SK-N-MC (cell line): ENCODE data around the gene PSMB10.

Source experiments
- DNase-seq: peaks from one replicate; pipeline ENCODE4 v3.0.0-alpha.2; 2011; ENCODE audit warnings: low read depth, low spot score
- H3K27ac ChIP-seq: fragments of 200-600 bp; sonication (generic); 2 replicates; pipeline ENCODE4 v1.5.1; 2016; ENCODE audit warnings: mixed run types
- H3K36me3 ChIP-seq: fragments of 200-600 bp; sonication (generic); 2 replicates; pipeline ENCODE4 v1.6.1; 2017; ENCODE audit warnings: antibody characterized with exemption, low read length, mixed read lengths; ENCODE audit not compliant: insufficient read depth
- H3K4me3 ChIP-seq: fragments of 200-600 bp; sonication (generic); 2 replicates; pipeline ENCODE4 v1.5.1; 2016
- H3K9ac ChIP-seq: fragments of 200-600 bp; sonication (generic); 2 replicates; pipeline ENCODE4 v1.8.0; 2017; ENCODE audit warnings: mixed run types, mixed read lengths; ENCODE audit not compliant: insufficient read length
- H3K9me3 ChIP-seq: fragments of 200-600 bp; sonication (generic); 2 replicates; pipeline ENCODE4 v1.6.1; 2017; ENCODE audit warnings: low read depth, mild to moderate bottlenecking, antibody characterized with exemption, low read length, moderate library complexity, mixed read lengths
- EZH2 ChIP-seq: fragments of 200-600 bp; sonication (generic); IDR thresholded peaks from one replicate; pipeline ENCODE4 v1.6.1; 2017; ENCODE audit warnings: antibody characterized with exemption
- FOXP2 ChIP-seq: optimal IDR thresholded peaks from 2 replicates; pipeline ENCODE3; 2011; ENCODE audit warnings: mild to moderate bottlenecking, moderate library complexity; ENCODE audit not compliant: insufficient read depth; ENCODE audit errors: extremely low read length, control extremely low read depth
- POLR2AphosphoS5 ChIP-seq: IDR thresholded peaks from 2 replicates; pipeline ENCODE4 v1.6.1; 2012; ENCODE audit warnings: mild to moderate bottlenecking, low read depth, low read length, borderline replicate concordance

The PSMB10 gene

GRCh38 chr16:67936880-67937605 lies 393 bp upstream of the PSMB10 start:
- TF ChIP-seq EZH2 (no peak), POLR2AphosphoS5 (no peak), FOXP2 (no peak)
- DNase-seq = no peak
- Histone ChIP-seq H3K9ac (no peak overlapping the region), H3K36me3 (no peaks in the 10 kb centered on the region), H3K4me3 (peak overlapping the region; percentile 87), H3K9me3 (no peaks in the 10 kb centered on the region), H3K27ac (no peak overlapping the region)

- H3K4me3 ChIP-seq = peak overlapping the region; percentile 87
- H3K27ac ChIP-seq = no peak overlapping the region
- H3K9me3 ChIP-seq = no peaks in the 10 kb centered on the region
- H3K9ac ChIP-seq = peak overlapping the region; percentile 76
- no peaks in the 10 kb centered on the region for H3K36me3 ChIP-seq
- no peak for DNase-seq
- TF ChIP-seq FOXP2 (no peak), POLR2AphosphoS5 (peak; percentile 67; the same call in 1 of the 2 replicates)
Observed at GRCh38 chr16:67935402-67936123, 1.1 kb downstream of the PSMB10 start.

- H3K36me3 ChIP-seq = no peaks in the 10 kb centered on the region
- peak overlapping the region; percentile 87 for H3K4me3 ChIP-seq
- peak overlapping the region; percentile 63 for H3K9ac ChIP-seq
- no peak for TF ChIP-seq EZH2
- DNase-seq = no peak
- H3K9me3 ChIP-seq = no peaks in the 10 kb centered on the region
- no peak overlapping the region for H3K27ac ChIP-seq
Observed at GRCh38 chr16:67935101-67935401, 1.6 kb downstream of the PSMB10 start.

DNA sequence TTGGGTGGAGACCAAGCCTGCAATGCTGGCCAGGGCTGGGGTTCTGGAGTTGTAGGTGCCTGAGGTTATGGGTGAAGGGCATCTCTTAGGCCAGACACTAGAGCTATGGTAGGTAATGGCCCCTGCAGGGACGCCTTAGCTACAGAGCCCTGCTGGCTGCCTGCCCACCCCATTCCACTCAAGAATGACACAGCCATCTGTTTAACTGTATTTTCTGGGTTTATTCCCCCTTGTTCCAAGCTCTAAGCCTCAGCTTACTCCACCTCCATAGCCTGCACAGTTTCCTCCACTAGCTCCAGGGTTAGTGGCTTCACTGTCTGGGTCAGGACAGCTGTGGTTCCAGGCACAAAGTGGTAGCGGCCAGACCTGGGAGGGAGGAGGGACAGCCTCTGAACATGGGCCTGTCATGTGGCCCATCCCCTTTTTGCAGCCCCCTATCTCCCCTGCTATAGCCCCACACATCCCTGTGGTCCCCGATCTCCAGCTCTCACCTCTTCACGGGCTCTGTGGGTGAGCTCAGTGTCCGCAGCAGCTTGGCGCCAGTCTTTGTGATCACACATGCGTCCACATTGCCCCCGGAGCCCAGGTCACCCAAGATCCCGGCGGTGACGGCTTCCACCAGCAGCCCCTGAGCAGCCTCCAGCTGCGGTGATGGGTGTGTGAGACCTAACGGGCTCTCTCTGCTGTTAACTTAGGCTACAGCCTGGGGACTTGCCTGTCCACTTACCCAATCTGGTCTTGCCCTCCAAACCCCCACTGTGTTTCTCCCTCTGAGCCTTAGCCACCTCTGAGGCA lies 2.1 kb downstream of the PSMB10 start:
- TF ChIP-seq EZH2 (no peak), FOXP2 (no peak), POLR2AphosphoS5 (no peak)
- H3K9me3 ChIP-seq = no peaks in the 10 kb centered on the region
- peak overlapping the region; percentile 87 for H3K4me3 ChIP-seq
- H3K9ac ChIP-seq = peak overlapping the region; percentile 63
- no peaks in the 10 kb centered on the region for H3K36me3 ChIP-seq
- H3K27ac ChIP-seq = no peak overlapping the region
- DNase-seq = no peak

GRCh38 chr16:67933805-67934204 lies 2.8 kb downstream of the PSMB10 start:
- TF ChIP-seq EZH2 = no peak
- no peak for TF ChIP-seq FOXP2
- no peak for TF ChIP-seq POLR2AphosphoS5
- Histone ChIP-seq H3K4me3 (no peak overlapping the region), H3K9ac (no peak overlapping the region), H3K9me3 (no peaks in the 10 kb centered on the region), H3K27ac (no peak overlapping the region), H3K36me3 (no peaks in the 10 kb centered on the region)
- DNase-seq = no peak

- DNase-seq = no peak
- no peak overlapping the region for H3K27ac ChIP-seq
- H3K36me3 ChIP-seq = no peaks in the 10 kb centered on the region
- no peak overlapping the region for H3K4me3 ChIP-seq
- no peak for TF ChIP-seq POLR2AphosphoS5
- TF ChIP-seq FOXP2 = no peak
- TF ChIP-seq EZH2 = no peak
- H3K9ac ChIP-seq = no peak overlapping the region
- no peaks in the 10 kb centered on the region for H3K9me3 ChIP-seq
Observed at GRCh38 chr16:67932462-67932840, 4.2 kb downstream of the PSMB10 start.

GRCh38 chr16:67931712-67932461 lies 4.8 kb downstream of the PSMB10 start, which contains the start of gene CTRL:
CTRL (minus strand) TSS chr16:67931862; CDS start chr16:67931852, 10 bp downstream.
- no peak for TF ChIP-seq EZH2
- no peak for TF ChIP-seq FOXP2
- TF ChIP-seq POLR2AphosphoS5 = no peak
- H3K36me3 ChIP-seq = no peaks in the 10 kb centered on the region
- no peaks in the 10 kb centered on the region for H3K9me3 ChIP-seq
- no peak within 1 kb of the TSS for H3K27ac ChIP-seq
- no peak for DNase-seq
- no peak within 1 kb of the TSS for H3K4me3 ChIP-seq
- H3K9ac ChIP-seq = no peak within 1 kb of the TSS
